SK-N-MC (cell line): Measurements from ENCODE around the gene EPG5.

Experiments used
- EZH2 ChIP-seq: fragments of 200-600 bp; sonication (generic); IDR thresholded peaks from one replicate; pipeline ENCODE4 v1.6.1; 2017; ENCODE audit warnings: antibody characterized with exemption
- FOXP2 ChIP-seq: optimal IDR thresholded peaks from 2 replicates; pipeline ENCODE3; 2011; ENCODE audit warnings: mild to moderate bottlenecking, moderate library complexity; ENCODE audit not compliant: insufficient read depth; ENCODE audit errors: extremely low read length, control extremely low read depth
- POLR2AphosphoS5 ChIP-seq: IDR thresholded peaks from 2 replicates; pipeline ENCODE4 v1.6.1; 2012; ENCODE audit warnings: mild to moderate bottlenecking, low read depth, low read length, borderline replicate concordance

GRCh38 chr18:45849529-45849928 is 117.6 kb downstream of the EPG5 start:
- no peak for TF ChIP-seq POLR2AphosphoS5
- no peak for TF ChIP-seq EZH2
- no peak for TF ChIP-seq FOXP2
